Endodermal cell (in vitro differentiated cells): Measurements from ENCODE around the gene DUSP21. TPM values are rescaled to one million over a fixed set of nuclear protein-coding genes. Genes with fewer than 3 reads are reported as not detected.
"Not testable (repeated sequence)": the region's sequence is repeated elsewhere in the genome, so short reads cannot be mapped to it uniquely, and the experiment has no call there.

ENCODE experiments used
- DNase-seq: peaks from one replicate; pipeline ENCODE4 v3.0.0-alpha.2; 2017
- H3K27ac ChIP-seq: 2 replicates; pipeline ENCODE4 v1.5.1; 2013; ENCODE audit warnings: mild to moderate bottlenecking, low read depth, low read length, moderate library complexity
- H3K27me3 ChIP-seq: 2 replicates; pipeline ENCODE4 v1.6.1; 2013; ENCODE audit warnings: mild to moderate bottlenecking, low read length, moderate library complexity; ENCODE audit not compliant: insufficient read depth, control insufficient read depth, poor library complexity, severe bottlenecking
- H3K36me3 ChIP-seq: 2 replicates; pipeline ENCODE4 v1.7.0; 2013; ENCODE audit warnings: mild to moderate bottlenecking, low read length, moderate library complexity; ENCODE audit not compliant: control insufficient read depth, insufficient read depth
- H3K4me1 ChIP-seq: one replicate; pipeline ENCODE4 v1.7.0; 2013; ENCODE audit warnings: low read length; ENCODE audit not compliant: control insufficient read depth, insufficient read depth
- H3K4me3 ChIP-seq: 2 replicates; pipeline ENCODE4 v1.5.1; 2013; ENCODE audit warnings: mild to moderate bottlenecking, low read length, moderate library complexity
- H3K9ac ChIP-seq: 2 replicates; pipeline ENCODE4 v1.6.1; 2013; ENCODE audit warnings: mild to moderate bottlenecking, low read length, moderate library complexity; ENCODE audit not compliant: poor library complexity, severe bottlenecking; ENCODE audit errors: extremely low read depth
- H3K9me3 ChIP-seq: 2 replicates; pipeline ENCODE4 v1.6.1; 2013; ENCODE audit warnings: mild to moderate bottlenecking, low read length, moderate library complexity; ENCODE audit not compliant: control insufficient read depth
- H3K27ac Mint-ChIP-seq: 2 replicates; pipeline ENCODE4 v1.8.0; 2020; ENCODE audit warnings: mixed read lengths
- H3K27me3 Mint-ChIP-seq: 2 replicates; pipeline ENCODE4 v1.8.0; 2021; ENCODE audit warnings: mild to moderate bottlenecking, mixed read lengths; ENCODE audit not compliant: insufficient read depth
- H3K36me3 Mint-ChIP-seq: 2 replicates; pipeline ENCODE4 v1.8.0; 2020; ENCODE audit warnings: low read depth, mixed read lengths
- H3K4me1 Mint-ChIP-seq: 2 replicates; pipeline ENCODE4 v1.8.0; 2020; ENCODE audit warnings: mixed read lengths
- H3K4me3 Mint-ChIP-seq: 2 replicates; pipeline ENCODE4 v1.8.0; 2020; ENCODE audit warnings: mild to moderate bottlenecking, moderate library complexity, mixed read lengths
- H3K9me3 Mint-ChIP-seq: 2 replicates; pipeline ENCODE4 v1.8.0; 2020; ENCODE audit warnings: mild to moderate bottlenecking, mixed read lengths
- CTCF ChIP-seq: fragments of 200-600 bp; sonication (generic); conservative IDR thresholded peaks from 2 replicates; pipeline ENCODE4 v1.5.0; 2021; ENCODE audit warnings: antibody characterized with exemption, mild to moderate bottlenecking
- WGBS, 2 experiments: methylation state at CpG; one replicate each; pipeline versions ENCODE4 v1.1.5 to v1.1.7; 2013; ENCODE audit warnings: missing lambda C conversion rate in 2 of 2, mixed read lengths in 1 of 2; ENCODE audit not compliant: insufficient coverage in 1 of 2, insufficient read length in 1 of 2; 5-methylcytosine and 5-hydroxymethylcytosine counted together
- total RNA-seq, 2 donors: library from RNA; stranded (reverse); fragmentation: NEBNext Ultra II Directional in 1 of 2; extraction: Animal tissue kit (Norgen Biotek cat#: 25700) in 1 of 2; gene quantifications; 2 replicates in 1 of 2; 3 replicates in 1 of 2; pipeline ENCODE4 v1.2.1, GENCODE V29; 2021

The DUSP21 gene
- total RNA-seq, 2 donors from 2014 or later = not detected

- no peaks in the 10 kb centered on the region for H3K27me3 ChIP-seq
- DNase-seq = no peak
- no peaks in the 10 kb centered on the region for H3K36me3 Mint-ChIP-seq
- no peaks in the 10 kb centered on the region for H3K27me3 Mint-ChIP-seq
- no peak overlapping the region for H3K27ac Mint-ChIP-seq
- no peaks in the 10 kb centered on the region for H3K4me1 ChIP-seq
- no peak overlapping the region for H3K4me3 ChIP-seq
- no peaks in the 10 kb centered on the region for H3K9me3 ChIP-seq
- H3K9me3 Mint-ChIP-seq = peaks cover 64% of the 10 kb centered on the region
- no peak overlapping the region for H3K9ac ChIP-seq
- no peak for TF ChIP-seq CTCF
- H3K4me1 Mint-ChIP-seq = no peaks in the 10 kb centered on the region
- 95 to 97% methylated on average over 15 to 26 of the region's 26 CpGs for WGBS, 2 experiments
- H3K36me3 ChIP-seq = no peaks in the 10 kb centered on the region
- H3K27ac ChIP-seq = no peak overlapping the region
- no peak overlapping the region for H3K4me3 Mint-ChIP-seq
These were observed 383 bp downstream of the DUSP21 start for GRCh38 chrX:44844204-44844603.

GRCh38 chrX:44850891-44851290 is 7.1 kb downstream of the DUSP21 start:
- H3K27me3 ChIP-seq, H3K27ac ChIP-seq, H3K4me1 ChIP-seq, H3K9ac ChIP-seq, H3K4me3 Mint-ChIP-seq, H3K4me1 Mint-ChIP-seq, H3K27ac Mint-ChIP-seq, H3K36me3 ChIP-seq, H3K36me3 Mint-ChIP-seq, DNase-seq, H3K9me3 ChIP-seq, H3K4me3 ChIP-seq, H3K27me3 Mint-ChIP-seq: not testable (repeated sequence)
- 94% methylated on average over 3 to 6 of the region's 6 CpGs for WGBS, 2 experiments
- peaks cover 41% of the 10 kb centered on the region for H3K9me3 Mint-ChIP-seq

GRCh38 chrX:44871114-44871645 is 27.4 kb downstream of the DUSP21 start:
- H3K27me3 ChIP-seq = no peaks in the 10 kb centered on the region
- H3K4me1 ChIP-seq = no peaks in the 10 kb centered on the region
- 82% methylated on average over 11 of the region's 16 CpGs; no CpG with 5 or more reads in 1 of the 2 experiments for WGBS, 2 experiments
- H3K4me3 Mint-ChIP-seq = peak overlapping the region; percentile 87
- TF ChIP-seq CTCF = no peak
- no peaks in the 10 kb centered on the region for H3K27me3 Mint-ChIP-seq
- peak overlapping the region; percentile 64 for H3K9ac ChIP-seq
- H3K27ac ChIP-seq = no peak overlapping the region
- H3K36me3 Mint-ChIP-seq = no peaks in the 10 kb centered on the region
- H3K36me3 ChIP-seq = no peaks in the 10 kb centered on the region
- no peaks in the 10 kb centered on the region for H3K4me1 Mint-ChIP-seq
- H3K9me3 Mint-ChIP-seq = peaks cover 42% of the 10 kb centered on the region
- H3K27ac Mint-ChIP-seq = peak overlapping the region; percentile 3
- no peaks in the 10 kb centered on the region for H3K9me3 ChIP-seq
- H3K4me3 ChIP-seq = peak overlapping the region; percentile 95
- peak; percentile 52 for DNase-seq
